Progenitor cell of endocrine pancreas (in vitro differentiated cells): ENCODE results near the gene LY6G6C. TPM values are rescaled to one million over a fixed set of nuclear protein-coding genes. Genes with fewer than 3 reads are reported as not detected.
A peak's percentile ranks its signal among the peaks of the same experiment; 100 is the strongest.

ENCODE experiments used
- DNase-seq: peaks from one replicate; pipeline ENCODE4 v3.0.0; 2021; ENCODE audit warnings: low spot score; ENCODE audit not compliant: unreplicated experiment
- H3K27ac Mint-ChIP-seq: 2 replicates; pipeline ENCODE4 v1.8.0; 2021; ENCODE audit warnings: mild to moderate bottlenecking, moderate library complexity, mixed read lengths
- H3K27me3 Mint-ChIP-seq: 2 replicates; pipeline ENCODE4 v1.8.0; 2021; ENCODE audit warnings: mixed read lengths
- H3K36me3 Mint-ChIP-seq: 2 replicates; pipeline ENCODE4 v1.8.0; 2022; ENCODE audit warnings: mixed read lengths; ENCODE audit not compliant: insufficient read depth
- H3K4me1 Mint-ChIP-seq: 2 replicates; pipeline ENCODE4 v1.8.0; 2021; ENCODE audit warnings: low read depth, mixed read lengths
- H3K4me3 Mint-ChIP-seq: 2 replicates; pipeline ENCODE4 v1.8.0; 2021; ENCODE audit warnings: low read depth, mild to moderate bottlenecking, moderate library complexity, mixed read lengths
- H3K9me3 Mint-ChIP-seq: 2 replicates; pipeline ENCODE4 v1.8.0; 2021; ENCODE audit warnings: low read depth, mixed read lengths
- total RNA-seq: library from RNA; stranded (reverse); gene quantifications from 2 replicates; pipeline ENCODE4 v1.2.1, GENCODE V29; 2021
- TF ChIP-seq, protein P1 (sequence below): fragments of 200-600 bp; sonication (generic); IDR thresholded peaks from one replicate; pipeline ENCODE4 v1.5.0; 2021; ENCODE audit warnings: antibody characterized with exemption, mild to moderate bottlenecking; ENCODE audit not compliant: unreplicated experiment

Gene LY6G6C
- total RNA-seq, 1 donor from 2014 or later, result 0.60 TPM

DNA sequence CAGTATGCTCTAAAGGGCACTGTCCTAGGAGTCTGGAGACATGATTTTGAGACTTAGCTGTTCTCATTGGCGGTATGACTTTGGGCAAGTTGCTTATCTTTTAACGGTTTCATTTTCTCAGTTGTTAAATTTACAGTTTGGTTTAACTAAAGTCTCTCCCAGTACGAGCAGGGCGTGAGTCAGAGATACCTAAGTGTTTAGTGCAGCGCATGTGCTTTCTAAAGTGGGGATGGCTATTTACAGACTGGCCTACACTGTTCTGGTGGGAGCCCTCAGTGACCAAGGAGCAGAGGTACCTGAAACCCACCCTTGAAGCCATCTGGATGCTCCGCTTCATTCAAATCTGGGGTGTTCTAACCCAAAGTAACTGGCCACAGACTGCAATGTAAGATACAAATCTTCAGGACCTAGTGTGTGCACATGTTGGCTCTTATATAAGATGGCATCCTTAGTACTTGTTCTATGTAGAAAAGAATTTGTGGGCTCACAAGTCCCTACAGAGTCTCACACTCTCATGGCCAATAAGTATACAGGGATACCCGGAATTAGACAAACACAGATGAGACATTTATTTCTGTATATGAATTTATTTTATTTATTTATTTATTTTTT is 29.0 kb upstream of the LY6G6C start:
- TF ChIP-seq, protein P1, sequence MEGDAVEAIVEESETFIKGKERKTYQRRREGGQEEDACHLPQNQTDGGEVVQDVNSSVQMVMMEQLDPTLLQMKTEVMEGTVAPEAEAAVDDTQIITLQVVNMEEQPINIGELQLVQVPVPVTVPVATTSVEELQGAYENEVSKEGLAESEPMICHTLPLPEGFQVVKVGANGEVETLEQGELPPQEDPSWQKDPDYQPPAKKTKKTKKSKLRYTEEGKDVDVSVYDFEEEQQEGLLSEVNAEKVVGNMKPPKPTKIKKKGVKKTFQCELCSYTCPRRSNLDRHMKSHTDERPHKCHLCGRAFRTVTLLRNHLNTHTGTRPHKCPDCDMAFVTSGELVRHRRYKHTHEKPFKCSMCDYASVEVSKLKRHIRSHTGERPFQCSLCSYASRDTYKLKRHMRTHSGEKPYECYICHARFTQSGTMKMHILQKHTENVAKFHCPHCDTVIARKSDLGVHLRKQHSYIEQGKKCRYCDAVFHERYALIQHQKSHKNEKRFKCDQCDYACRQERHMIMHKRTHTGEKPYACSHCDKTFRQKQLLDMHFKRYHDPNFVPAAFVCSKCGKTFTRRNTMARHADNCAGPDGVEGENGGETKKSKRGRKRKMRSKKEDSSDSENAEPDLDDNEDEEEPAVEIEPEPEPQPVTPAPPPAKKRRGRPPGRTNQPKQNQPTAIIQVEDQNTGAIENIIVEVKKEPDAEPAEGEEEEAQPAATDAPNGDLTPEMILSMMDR, result no peak
- peak overlapping the region; percentile 52 for H3K27ac Mint-ChIP-seq
- peaks cover 4% of the 10 kb centered on the region for H3K36me3 Mint-ChIP-seq
- H3K9me3 Mint-ChIP-seq, result no peaks in the 10 kb centered on the region
- no peak overlapping the region for H3K4me3 Mint-ChIP-seq
- peaks cover 4% of the 10 kb centered on the region for H3K4me1 Mint-ChIP-seq
- DNase-seq, result no peak
- H3K27me3 Mint-ChIP-seq, result no peaks in the 10 kb centered on the region

GRCh38 chr6:31749301-31750036 is 27.9 kb upstream of the LY6G6C start:
- Mint-ChIP-seq H3K27ac (peak overlapping the region; percentile 1), H3K9me3 (no peaks in the 10 kb centered on the region), H3K4me3 (no peak overlapping the region), H3K4me1 (peaks cover 8% of the 10 kb centered on the region), H3K36me3 (peaks cover 4% of the 10 kb centered on the region), H3K27me3 (no peaks in the 10 kb centered on the region)
- DNase-seq, result no peak
- TF ChIP-seq, protein P1, result no peak

DNA sequence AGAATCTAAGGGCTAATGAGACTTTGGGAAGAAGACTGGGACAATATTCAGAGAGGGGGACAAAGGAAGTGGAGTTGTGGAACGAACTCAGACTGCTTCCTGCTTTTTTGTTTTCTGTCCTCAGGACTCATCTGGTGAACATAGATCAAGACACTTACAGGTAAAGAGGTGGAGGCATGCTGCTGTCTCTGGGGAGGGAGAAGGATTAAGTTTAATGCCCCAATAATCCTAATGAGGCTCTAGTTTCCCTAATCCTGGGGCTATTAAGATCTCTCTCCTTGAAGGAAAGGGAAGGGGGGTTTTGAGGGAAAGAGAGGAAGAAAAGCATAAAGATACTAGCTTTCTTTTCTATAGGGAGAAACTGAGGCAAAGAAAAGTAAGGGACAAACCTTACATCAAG is 22.9 kb upstream of the LY6G6C start:
- TF ChIP-seq, protein P1, result no peak
- no peaks in the 10 kb centered on the region for H3K9me3 Mint-ChIP-seq
- peaks cover 7% of the 10 kb centered on the region for H3K4me1 Mint-ChIP-seq
- DNase-seq, result no peak
- H3K4me3 Mint-ChIP-seq, result no peak overlapping the region
- peaks cover 6% of the 10 kb centered on the region for H3K36me3 Mint-ChIP-seq
- no peaks in the 10 kb centered on the region for H3K27me3 Mint-ChIP-seq
- no peak overlapping the region for H3K27ac Mint-ChIP-seq

DNA sequence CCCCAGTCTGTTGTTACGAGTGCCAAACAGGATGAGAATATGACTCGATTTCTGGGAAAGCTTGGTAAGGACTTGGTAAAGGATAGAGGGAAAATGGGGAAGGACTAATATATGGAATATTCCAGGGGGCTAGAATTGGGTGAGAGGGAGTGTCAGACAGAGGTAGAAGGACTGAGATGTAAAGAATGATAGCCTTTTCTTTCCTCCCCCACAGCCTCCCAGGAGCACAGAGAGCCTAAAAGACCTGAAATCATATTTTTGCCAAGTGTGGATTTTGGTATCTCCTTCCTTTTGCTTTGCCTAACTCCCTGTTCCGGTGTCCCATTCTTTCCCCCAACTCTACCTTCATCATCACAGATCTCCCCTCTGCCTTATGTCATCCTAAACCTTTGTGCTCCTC is 21.3 kb upstream of the LY6G6C start:
- Mint-ChIP-seq H3K4me3 (no peak overlapping the region), H3K9me3 (no peaks in the 10 kb centered on the region), H3K4me1 (peaks cover 18% of the 10 kb centered on the region), H3K27me3 (no peaks in the 10 kb centered on the region), H3K36me3 (peaks cover 4% of the 10 kb centered on the region), H3K27ac (no peak overlapping the region)
- DNase-seq, result no peak
- TF ChIP-seq, protein P1, result no peak

DNA sequence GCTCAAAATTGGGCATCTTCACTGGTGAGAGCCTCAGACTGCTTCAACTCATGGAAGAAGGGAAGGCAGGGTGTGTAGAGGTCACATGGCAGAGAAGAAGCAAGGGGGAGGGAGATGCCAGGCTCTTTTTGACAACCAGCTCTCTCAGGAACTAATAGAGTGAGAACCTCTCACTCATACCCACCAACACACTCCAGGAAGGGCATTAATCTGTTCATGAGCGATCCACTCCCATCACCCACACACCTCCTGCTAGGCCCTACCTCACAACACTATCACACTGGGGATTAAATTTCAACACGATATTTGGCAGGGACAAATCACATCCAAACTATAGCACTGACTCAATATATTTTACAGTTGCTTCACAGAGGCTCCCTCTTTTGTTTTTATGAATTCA is 20.3 kb upstream of the LY6G6C start:
- H3K4me1 Mint-ChIP-seq, result peaks cover 29% of the 10 kb centered on the region
- no peak for DNase-seq
- H3K27me3 Mint-ChIP-seq, result no peaks in the 10 kb centered on the region
- peaks cover 2% of the 10 kb centered on the region for H3K36me3 Mint-ChIP-seq
- H3K27ac Mint-ChIP-seq, result no peak overlapping the region
- TF ChIP-seq, protein P1, result no peak
- H3K4me3 Mint-ChIP-seq, result peak overlapping the region; percentile 26
- H3K9me3 Mint-ChIP-seq, result no peaks in the 10 kb centered on the region
